Esophagus squamous epithelium (tissue), 5 donors: Measurements from ENCODE around the gene UBE2E1. TPM values are rescaled to one million over a fixed set of nuclear protein-coding genes. Genes with fewer than 3 reads are reported as not detected.

Experiments used
- DNase-seq: peaks from one replicate; lab custom pipeline; 2025; lab: John Stamatoyannopoulos, UW
- H3K27ac ChIP-seq, 4 donors: fragments of 200-600 bp; sonication (generic); one replicate each; pipeline ENCODE4 v1.5.1; 2016 to 2019; ENCODE audit warnings: mild to moderate bottlenecking in 1 of 4
- H3K27me3 ChIP-seq, 4 donors: fragments of 200-600 bp; sonication (generic); 1 replicate in 3 of 4; 2 replicates in 1 of 4; pipeline versions ENCODE4 v1.5.1 to v1.6.0; 2017 to 2021; ENCODE audit warnings: antibody characterized with exemption in 1 of 4
- H3K36me3 ChIP-seq, 3 donors: fragments of 200-600 bp; sonication (generic); one replicate each; pipeline ENCODE4 v1.5.1; 2016 to 2019
- H3K4me1 ChIP-seq, 3 donors: fragments of 200-600 bp; sonication (generic); one replicate each; pipeline ENCODE4 v1.5.1; 2017 to 2019
- H3K4me3 ChIP-seq, 4 donors: fragments of 200-600 bp; sonication (generic); 1 replicate in 3 of 4; 2 replicates in 1 of 4; pipeline ENCODE4 v1.5.1; 2016 to 2019; ENCODE audit warnings: mild to moderate bottlenecking in 2 of 4, moderate library complexity in 1 of 4
- H3K9me3 ChIP-seq, 3 donors: fragments of 200-600 bp; sonication (generic); one replicate each; pipeline ENCODE4 v1.5.1; 2016 to 2019
- CTCF ChIP-seq, 6 experiments: fragments of 450-650 bp in 4 of 6; fragments of 200-600 bp in 2 of 6; sonication (generic) in 2 of 6; IDR thresholded peaks; one replicate each; pipeline ENCODE4 v1.5.1; 2016 to 2019; ENCODE audit warnings: antibody characterized with exemption in 6 of 6, mild to moderate bottlenecking in 4 of 6, moderate library complexity in 4 of 6
- POLR2A ChIP-seq, 4 donors: fragments of 450-650 bp; IDR thresholded peaks; one replicate each; pipeline ENCODE4 v1.6.1; 2017; ENCODE audit warnings: antibody characterized with exemption in 4 of 4, mild to moderate bottlenecking in 4 of 4, moderate library complexity in 3 of 4
- WGBS, 2 donors: methylation state at CpG; one replicate each; pipeline ENCODE4 v1.1.5; 2018; 5-methylcytosine and 5-hydroxymethylcytosine counted together
- intact Hi-C: fragments of 100-400 bp; cut with DNase I; formaldehyde crosslinking; loops from one replicate; pipeline ENCODE4 v1.15.0; 2022
- total RNA-seq, 4 donors: library from RNA; depleted of rRNA; stranded (reverse); fragments of >200 nt; gene quantifications; one replicate each; pipeline ENCODE4 v1.1.0, GENCODE V29; 2016
- donor health status: DM: yes; HTN: yes; CAD: no.

The UBE2E1 gene
- 100 to 1,000 TPM in 2 of 4 donors, 10 to 100 TPM in 2; 83.9 to 115 (median 104) TPM for total RNA-seq

- peak; percentile 36 for DNase-seq
- TF ChIP-seq POLR2A (IDR thresholded peaks at IDR 0.05) (peak in 2 of 4 donors; percentile 39 to 40), CTCF (IDR thresholded peaks at IDR 0.05) (no peak)
- Histone ChIP-seq H3K9me3 (no peaks in the 10 kb centered on the region), H3K4me3 (peak within 1 kb of the TSS; percentile 86 to 96 (median 92)), H3K27ac (peak within 1 kb of the TSS; percentile 88 to 92 (median 90)), H3K27me3 (no peaks in the 10 kb centered on the region), H3K4me1 (peaks cover 11 to 47% (median 26%) of the 10 kb centered on the region in 3 donors), H3K36me3 (peaks cover 0 to 3% (median 0%) of the 10 kb centered on the region in 3 donors)
- intact Hi-C loops, result no loop called here
- 0 to 1% methylated on average over 4 to 12 of the region's 82 CpGs for WGBS, 2 donors
Measured at GRCh38 chr3:23805633-23806533, at the start of gene UBE2E1. Gene UBE2E1 (plus strand): TSS chr3:23805955. CDS start chr3:23807270, 1,315 bp downstream.

- intact Hi-C loops, result no loop called here
- Histone ChIP-seq H3K27me3 (no peaks in the 10 kb centered on the region), H3K9me3 (no peaks in the 10 kb centered on the region), H3K4me1 (peaks cover 0 to 1% (median 0%) of the 10 kb centered on the region in 3 donors), H3K4me3 (no peak overlapping the region), H3K36me3 (no peaks in the 10 kb centered on the region), H3K27ac (no peak overlapping the region)
- 67 to 80% methylated on average over 3 of the region's 3 CpGs for WGBS, 2 donors
- no peak for DNase-seq
- TF ChIP-seq POLR2A (IDR thresholded peaks at IDR 0.05) (no peak), CTCF (IDR thresholded peaks at IDR 0.05) (no peak)
Measured at GRCh38 chr3:23756206-23756840, 49.4 kb upstream of the UBE2E1 start.

- WGBS, 2 donors, result 80 to 83% methylated on average over 5 of the region's 5 CpGs
- H3K36me3 ChIP-seq, result no peaks in the 10 kb centered on the region
- intact Hi-C loops, result no loop called here
- H3K27me3 ChIP-seq, result no peaks in the 10 kb centered on the region
- H3K27ac ChIP-seq, result no peak overlapping the region
- H3K4me1 ChIP-seq, result peaks cover 0 to 13% (median 0%) of the 10 kb centered on the region in 3 donors
- H3K4me3 ChIP-seq, result no peak overlapping the region
- DNase-seq, result no peak
- TF ChIP-seq CTCF (IDR thresholded peaks at IDR 0.05) (no peak), POLR2A (IDR thresholded peaks at IDR 0.05) (no peak)
- H3K9me3 ChIP-seq, result no peaks in the 10 kb centered on the region
Measured at GRCh38 chr3:23758253-23758838, 47.4 kb upstream of the UBE2E1 start.

GRCh38 chr3:23760325-23760724 is 45.4 kb upstream of the UBE2E1 start:
- Histone ChIP-seq H3K27me3 (no peaks in the 10 kb centered on the region), H3K4me1 (peaks cover 0 to 16% (median 0%) of the 10 kb centered on the region in 3 donors), H3K36me3 (no peaks in the 10 kb centered on the region), H3K9me3 (no peaks in the 10 kb centered on the region), H3K4me3 (no peak overlapping the region), H3K27ac (no peak overlapping the region)
- peak in 1 of 6 experiments; percentile 17 for TF ChIP-seq CTCF (IDR thresholded peaks at IDR 0.05)
- no peak for TF ChIP-seq POLR2A (IDR thresholded peaks at IDR 0.05)
- no peak for DNase-seq
- WGBS, 2 donors, result 100% methylated on average over 3 of the region's 3 CpGs
- intact Hi-C loops, result no loop called here
